Non-pigmented ciliary epithelial cell (primary cell): Measurements from ENCODE around the gene SH2D3A.
"Not testable (repeated sequence)": the region's sequence is repeated elsewhere in the genome, so short reads cannot be mapped to it uniquely, and the experiment has no call there.

Source experiments
- DNase-seq: peaks from one replicate; pipeline ENCODE4 v3.0.0-alpha.2; 2010; ENCODE audit warnings: low read depth

Gene SH2D3A

DNA sequence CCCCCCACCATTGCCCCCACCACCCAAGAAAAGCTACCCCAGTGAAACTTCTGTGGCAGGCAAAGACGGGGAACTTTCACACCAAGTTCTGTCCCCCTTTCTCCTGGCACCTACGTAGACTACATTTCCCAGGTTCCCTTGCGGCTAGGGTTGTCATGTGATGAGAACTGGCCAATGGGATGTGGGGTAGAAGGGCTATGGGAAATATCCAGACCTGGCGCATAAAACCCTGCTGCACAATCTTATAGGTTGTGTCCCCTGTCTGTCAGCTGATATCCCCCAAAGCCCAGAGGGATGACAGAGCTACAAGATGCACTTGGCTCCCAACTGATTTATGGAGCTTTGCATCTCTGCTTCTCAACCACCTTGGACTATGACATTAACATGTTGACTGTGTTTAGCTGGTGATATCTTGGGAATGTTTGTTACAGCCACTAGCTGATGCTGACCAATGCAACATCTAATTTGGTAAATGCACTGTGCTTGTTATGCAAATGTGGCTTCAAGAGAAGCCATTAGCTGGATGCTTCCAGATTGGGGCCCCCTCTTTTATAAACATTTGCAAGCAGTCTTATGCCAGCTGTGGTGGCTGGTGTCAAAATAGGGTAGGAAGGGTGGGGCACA, 6.1 kb downstream of the SH2D3A start:
- DNase-seq = no peak

DNA sequence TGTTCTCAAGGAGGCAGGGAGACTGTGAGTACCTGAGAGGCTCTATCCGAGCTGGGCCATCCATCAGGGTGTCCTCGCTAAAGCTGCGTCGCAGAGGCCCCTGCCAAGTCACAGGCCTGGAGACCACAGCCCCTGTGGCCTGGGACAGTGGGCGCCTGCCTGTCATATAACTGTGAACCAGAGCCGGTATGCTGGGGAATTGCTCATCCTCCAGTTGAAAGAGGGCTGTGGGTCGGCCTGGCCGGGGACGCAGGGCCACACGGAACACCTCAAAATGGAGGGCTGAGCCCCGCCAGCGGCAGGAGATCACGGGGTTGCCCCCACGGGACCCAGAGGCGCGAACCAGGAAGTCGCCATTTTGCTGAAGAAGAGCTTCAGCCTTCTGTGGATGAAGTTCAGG, 6.6 kb downstream of the SH2D3A start:
- no peak for DNase-seq

- no peak for DNase-seq
These were observed 12.4 kb downstream of the SH2D3A start for GRCh38 chr19:6754653-6755463.

DNA sequence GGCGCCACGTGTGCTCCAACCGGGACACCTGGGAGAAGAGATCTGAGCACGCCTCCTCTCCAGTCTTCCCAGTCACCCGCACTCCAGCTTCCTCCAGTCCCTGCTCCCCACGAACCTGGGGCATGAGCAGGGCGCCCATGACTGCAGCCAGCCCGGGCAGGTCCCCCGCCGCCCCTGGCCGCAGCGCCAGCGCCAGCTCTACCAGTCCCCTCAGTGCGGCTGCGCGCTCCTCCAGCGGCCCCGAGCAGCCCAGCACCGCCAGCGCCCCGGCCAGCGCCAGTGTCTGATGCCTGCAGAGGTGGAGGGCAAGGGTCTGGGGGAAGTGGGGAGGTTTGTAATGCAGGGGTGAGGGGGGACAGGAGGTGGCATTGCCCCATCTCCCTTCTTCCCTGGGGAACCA, 13.1 kb downstream of the SH2D3A start:
- DNase-seq = no peak

DNA sequence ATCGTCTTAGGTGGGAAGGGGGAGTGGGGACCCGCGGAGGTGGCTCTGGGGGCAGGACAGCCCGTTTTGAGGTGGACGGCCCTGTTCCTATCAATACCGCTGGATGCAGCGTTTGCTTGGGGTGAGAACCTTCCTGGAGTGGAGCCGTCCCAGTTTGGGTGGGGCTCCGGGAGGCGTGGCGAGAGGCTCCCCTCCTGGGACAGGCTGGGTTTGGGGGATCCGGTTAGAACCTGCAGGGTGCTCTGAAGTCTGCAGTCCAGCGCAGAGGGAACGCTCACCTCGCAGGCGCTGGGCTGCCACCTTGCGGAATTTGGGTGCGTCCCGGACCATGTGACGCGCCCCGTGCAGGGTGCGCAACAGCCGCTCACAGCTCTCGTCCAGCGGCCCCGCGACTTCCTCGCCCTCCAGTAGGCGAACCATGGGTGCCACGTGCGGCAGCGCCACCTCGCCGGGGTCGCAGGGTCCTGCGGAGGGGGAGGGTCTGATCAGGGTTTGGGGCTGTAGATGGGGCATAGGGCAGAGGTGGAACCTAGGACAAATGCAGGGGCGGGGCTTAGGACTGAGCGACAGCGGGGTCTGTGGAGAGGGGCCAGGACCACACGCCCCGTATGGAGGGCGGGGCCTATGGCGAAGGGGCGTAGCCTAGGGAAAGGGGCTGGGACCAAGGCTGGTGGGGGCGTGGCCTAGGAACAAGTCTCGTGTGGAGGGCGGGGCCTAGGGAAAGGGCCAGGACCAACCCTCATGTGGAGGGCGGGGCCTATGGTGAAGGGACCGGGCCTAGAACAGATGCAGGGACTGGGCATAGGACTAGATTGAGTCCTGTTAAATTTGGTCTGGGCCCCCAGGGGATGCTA, 13.8 kb downstream of the SH2D3A start:
- no peak for DNase-seq

DNA sequence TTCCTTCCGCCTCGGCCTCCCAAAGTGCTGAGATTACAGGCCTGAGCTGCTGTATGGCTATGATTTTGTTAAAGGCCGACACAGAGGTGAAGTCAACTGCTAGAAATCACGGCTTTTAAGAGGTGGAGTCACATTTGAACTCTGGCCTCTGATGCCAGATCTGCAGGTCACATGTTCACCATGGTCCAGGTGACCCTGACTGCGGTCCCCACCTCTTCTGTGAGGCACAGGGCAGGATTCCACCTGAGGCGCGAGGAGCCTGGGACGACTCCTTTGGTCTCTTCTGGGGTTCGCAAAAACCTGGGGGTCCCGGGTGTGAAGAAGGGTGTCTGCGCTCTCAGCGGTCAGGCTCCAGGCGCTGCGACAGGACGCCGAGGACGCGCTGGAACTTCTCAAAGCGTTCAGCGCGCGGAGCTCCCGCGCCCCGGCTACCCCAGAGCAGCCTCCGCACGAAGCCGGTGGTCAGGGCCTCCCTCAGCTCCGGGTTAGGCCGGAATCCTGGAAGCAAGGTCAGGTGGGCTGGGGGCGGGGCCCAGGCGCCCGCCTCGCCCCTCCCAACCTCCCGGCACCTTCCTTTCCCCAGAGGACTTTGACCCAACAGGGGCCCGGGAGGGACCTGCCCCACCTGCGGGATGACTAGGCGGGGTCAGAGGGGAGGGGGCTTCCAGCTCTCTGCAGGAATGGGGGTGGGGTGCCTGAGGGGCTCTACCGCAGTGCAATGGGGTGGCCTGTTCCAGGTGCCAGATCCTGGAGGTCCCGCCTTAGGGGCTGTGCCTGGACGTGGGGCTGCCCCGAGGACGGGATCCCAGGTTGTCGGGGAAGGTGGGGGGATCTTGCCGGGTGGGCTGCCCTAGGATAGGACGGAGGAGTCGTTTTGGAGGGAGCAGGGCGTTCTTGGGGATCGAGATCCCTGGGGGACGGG, 14.7 kb downstream of the SH2D3A start:
- DNase-seq = no peak

DNA sequence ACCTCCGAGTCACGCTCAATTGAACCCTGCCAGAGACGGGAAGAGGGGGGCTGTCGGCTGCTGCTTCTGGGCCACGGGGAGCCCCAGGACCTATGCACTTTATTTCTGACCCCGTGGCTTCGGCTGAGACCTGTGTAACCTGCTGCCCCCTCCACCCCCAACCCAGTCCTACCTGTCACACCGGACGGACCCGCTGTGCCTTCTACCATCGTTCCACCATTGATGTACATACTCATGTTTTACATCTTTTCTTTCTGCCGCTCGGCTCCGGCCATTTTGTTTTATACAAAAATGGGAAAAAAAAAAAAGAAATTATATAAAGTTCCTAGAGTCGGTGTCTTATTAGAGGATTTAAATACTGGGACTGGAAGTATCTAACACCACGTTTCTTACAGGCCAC, 16.0 kb downstream of the SH2D3A start:
- no peak for DNase-seq

DNA sequence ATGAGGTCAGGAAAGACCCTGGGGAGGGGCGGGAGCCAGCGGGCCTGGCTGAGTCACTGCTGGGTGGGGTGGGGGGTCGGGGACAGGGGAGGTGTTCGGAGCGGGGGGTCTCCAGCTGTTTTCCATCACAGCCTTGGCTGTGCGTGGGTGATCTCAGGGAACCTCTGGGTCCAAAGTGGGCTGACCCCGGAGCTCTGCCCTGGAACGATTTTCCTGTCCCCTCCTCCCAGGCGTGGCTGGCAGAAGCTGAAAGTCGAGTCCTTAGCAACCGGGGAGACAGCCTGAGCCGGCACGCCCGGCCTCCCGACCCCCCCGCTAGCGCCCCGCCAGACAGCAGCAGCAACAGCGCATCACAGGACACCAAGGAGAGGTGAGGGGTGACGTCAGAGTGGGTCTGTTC, 17.2 kb downstream of the SH2D3A start:
- no peak for DNase-seq

GRCh38 chr19:6748543-6748942, 18.7 kb downstream of the SH2D3A start:
- DNase-seq = not testable (repeated sequence)

DNA sequence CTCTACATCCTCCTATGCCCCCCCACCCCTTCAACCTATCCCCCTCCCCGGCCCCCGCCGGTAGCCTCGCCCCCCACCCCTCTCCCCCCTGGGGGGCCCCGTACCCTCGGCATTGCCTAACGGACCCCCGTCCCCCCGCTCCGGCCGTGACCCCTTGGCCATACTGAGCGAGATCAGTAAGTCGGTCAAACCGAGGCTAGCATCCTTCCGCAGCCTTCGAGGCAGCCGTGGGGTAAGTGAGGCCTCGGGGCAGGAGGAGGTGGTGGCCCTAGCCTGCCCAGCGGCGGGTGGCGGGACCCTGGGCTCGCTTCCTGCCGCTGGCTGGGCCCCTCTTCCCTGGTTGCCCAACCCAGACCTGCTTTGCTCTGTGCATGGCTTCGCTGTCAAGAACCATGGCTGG, 21.3 kb downstream of the SH2D3A start:
- DNase-seq = no peak

DNA sequence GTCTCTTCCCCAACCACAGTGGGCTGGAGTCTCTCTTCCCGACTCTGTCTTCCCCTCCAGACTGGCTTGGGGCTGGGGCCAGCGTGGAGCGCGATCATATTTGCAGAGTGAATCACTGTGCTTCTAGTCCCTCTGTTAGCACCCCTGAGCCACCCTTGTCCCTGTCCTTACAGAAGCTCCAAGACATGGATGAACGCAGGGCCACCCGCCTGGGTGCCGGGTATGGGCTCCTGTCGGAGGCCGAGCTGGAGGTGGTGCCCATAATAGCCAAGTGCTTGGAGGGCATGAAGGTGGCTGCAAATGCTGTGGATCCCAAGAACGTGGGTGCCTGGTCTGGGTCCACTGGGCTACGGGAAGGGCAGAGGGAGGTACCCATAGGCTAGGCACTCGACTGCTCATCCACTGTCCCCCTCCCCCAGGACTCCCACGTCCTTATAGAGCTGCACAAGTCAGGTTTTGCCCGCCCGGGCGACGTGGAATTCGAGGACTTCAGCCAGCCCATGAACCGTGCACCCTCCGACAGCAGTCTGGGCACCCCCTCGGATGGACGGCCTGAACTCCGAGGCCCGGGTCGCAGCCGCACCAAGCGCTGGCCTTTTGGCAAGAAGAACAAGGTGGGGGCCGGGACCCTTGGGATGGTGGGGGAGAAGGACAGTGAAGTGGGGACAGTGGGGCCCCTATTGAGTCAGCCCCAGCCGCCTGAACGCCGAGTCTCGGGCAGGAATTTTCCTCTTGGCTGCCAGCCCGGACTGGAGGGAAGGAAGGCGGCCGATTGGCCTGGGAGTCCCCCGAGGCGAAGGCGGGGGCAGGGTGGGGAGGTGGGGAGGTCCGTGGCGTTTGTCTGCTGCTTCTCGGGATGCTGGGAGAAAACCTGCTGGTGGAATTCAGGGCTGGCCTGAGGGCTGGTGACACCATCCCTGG, 22.6 kb downstream of the SH2D3A start:
- DNase-seq = peak; percentile 63

GRCh38 chr19:6743714-6744380, 23.4 kb downstream of the SH2D3A start:
- DNase-seq = no peak

DNA sequence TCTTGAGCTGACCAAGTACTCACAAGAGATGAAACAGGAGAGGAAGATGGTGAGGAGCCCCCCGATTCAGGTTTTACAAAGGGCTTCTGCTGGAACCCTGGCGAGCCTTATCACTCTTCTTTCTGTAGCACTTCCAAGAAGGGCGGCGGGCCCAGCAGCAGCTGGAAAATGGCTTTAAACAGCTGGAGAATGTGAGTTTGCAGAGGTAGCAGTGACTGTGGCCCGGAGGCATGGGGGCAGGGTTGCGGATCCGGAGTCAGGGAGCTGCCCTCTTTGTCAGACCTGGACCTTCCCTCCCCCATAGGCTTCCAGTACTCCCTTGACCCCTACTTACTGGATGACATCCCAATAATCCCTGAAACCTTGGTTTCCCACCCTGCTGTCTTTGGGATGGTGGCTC, 24.2 kb downstream of the SH2D3A start:
- no peak for DNase-seq

- DNase-seq = no peak
These were observed 26.5 kb downstream of the SH2D3A start for GRCh38 chr19:6740589-6741343.

DNA sequence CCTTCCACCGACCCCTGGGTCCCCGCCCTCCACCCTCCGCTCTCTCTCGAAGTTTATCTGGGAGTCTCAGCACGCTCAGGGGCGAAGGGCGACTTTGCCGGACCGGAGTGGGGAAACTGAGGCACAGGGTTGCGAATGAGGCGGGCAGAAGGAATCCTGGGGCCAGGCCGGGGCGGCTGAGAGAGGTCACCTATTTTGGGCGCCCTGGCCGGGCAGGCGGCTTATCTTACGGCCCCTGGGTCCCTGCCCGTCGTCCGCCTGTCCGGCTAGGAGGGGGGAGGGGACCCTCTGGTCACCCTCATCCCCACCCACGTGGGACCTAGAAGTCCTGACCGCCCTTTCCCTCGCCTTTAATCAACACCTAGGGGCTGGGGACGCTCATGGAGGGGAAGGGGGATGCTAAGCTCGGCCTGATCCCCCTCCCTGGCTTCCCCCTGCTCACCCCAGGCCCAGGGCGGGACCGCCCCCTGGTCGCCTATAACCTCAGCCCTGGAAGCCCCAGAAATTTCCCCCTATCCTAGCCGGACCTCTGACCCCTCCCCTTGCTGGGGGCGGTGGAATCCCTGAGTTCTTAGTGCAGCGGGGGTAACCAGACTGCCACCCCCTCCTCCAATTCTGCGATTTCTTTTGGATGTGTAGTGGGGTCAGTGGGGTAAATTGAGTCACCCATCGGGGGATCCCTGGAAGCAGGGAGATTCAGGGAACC, 27.2 kb downstream of the SH2D3A start:
- DNase-seq = no peak

GRCh38 chr19:6739390-6739882, 27.8 kb downstream of the SH2D3A start, which contains the start of gene TRIP10:
Gene TRIP10, plus strand, starts transcription at chr19:6739680. Its CDS starts 82 bp downstream, at chr19:6739762.
- no peak for DNase-seq

DNA sequence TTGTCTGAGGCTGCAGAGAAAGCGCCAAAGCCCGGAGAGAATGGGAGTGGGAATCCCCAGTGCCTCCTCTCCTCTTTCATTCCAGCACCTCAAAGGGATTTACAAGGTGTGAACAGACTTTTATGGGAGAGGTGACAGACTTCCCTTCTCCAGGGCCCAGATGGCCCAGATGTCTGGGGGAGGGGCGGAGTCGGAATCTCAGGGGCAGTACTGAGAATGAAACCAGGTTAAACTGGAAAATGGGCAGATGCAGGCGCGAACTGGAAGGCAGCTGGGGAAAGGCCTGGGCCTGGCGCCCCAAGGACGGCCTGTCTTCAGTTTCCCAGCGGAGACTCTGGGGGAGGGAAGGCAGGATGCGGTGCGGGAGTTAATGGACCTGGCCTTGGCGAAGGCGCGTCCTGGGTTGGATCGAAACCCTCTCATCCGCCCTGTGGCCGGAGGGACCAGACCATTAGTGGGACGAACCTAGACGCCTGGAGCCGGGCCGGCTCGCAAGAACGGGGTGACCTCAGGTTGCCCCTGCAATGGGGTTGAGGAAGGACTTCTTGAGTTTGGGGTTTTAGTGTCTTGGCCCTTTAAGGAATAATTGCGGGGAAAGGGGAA, 28.3 kb downstream of the SH2D3A start:
- DNase-seq = no peak
